Sigmoid colon (tissue), 4 donors: ENCODE data around the gene RPP14.

ENCODE experiments used
- EP300 ChIP-seq, 4 donors: sonication (generic); formaldehyde crosslinking; IDR thresholded peaks; one replicate each; pipeline ENCODE4 v1.6.1; 2017; ENCODE audit warnings: antibody characterized with exemption in 4 of 4
- POLR2A ChIP-seq, 2 donors: fragments of 450-650 bp; IDR thresholded peaks; one replicate each; pipeline ENCODE4 v1.6.1; 2016; ENCODE audit warnings: antibody characterized with exemption in 2 of 2, mild to moderate bottlenecking in 2 of 2, moderate library complexity in 2 of 2
- POLR2AphosphoS5 ChIP-seq, 4 donors: sonication (generic); formaldehyde crosslinking; IDR thresholded peaks; one replicate each; pipeline ENCODE4 v1.6.1; 2017; ENCODE audit warnings: antibody characterized with exemption in 4 of 4
- TF ChIP-seq, protein P1 (sequence below), 4 experiments: fragments of 450-650 bp in 3 of 4; fragments of 200-600 bp in 1 of 4; IDR thresholded peaks; one replicate each; pipeline ENCODE4 v1.5.1; 2016 to 2019; ENCODE audit warnings: antibody characterized with exemption in 4 of 4, mild to moderate bottlenecking in 3 of 4, moderate library complexity in 2 of 4

DNA sequence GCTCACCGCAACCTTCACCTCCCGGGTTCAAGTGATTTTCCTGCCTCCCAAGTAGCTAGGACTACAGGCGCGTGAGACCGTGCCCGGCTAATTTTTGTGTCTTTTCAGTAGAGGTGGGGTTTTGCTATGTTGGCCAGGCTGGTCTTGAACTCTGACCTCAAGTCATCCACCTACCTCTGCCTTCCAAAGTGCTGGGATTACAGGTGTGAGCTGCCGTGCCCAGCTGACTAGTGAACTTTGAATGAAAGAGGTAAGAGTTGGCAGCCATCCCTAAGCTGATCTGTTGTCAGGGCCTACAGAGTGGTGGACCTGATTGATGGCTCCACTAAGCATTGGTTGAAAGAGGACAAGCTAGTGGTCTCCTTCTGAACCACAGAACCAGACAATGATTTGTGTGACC, 41.9 kb downstream of the RPP14 start:
- TF ChIP-seq, protein P1, sequence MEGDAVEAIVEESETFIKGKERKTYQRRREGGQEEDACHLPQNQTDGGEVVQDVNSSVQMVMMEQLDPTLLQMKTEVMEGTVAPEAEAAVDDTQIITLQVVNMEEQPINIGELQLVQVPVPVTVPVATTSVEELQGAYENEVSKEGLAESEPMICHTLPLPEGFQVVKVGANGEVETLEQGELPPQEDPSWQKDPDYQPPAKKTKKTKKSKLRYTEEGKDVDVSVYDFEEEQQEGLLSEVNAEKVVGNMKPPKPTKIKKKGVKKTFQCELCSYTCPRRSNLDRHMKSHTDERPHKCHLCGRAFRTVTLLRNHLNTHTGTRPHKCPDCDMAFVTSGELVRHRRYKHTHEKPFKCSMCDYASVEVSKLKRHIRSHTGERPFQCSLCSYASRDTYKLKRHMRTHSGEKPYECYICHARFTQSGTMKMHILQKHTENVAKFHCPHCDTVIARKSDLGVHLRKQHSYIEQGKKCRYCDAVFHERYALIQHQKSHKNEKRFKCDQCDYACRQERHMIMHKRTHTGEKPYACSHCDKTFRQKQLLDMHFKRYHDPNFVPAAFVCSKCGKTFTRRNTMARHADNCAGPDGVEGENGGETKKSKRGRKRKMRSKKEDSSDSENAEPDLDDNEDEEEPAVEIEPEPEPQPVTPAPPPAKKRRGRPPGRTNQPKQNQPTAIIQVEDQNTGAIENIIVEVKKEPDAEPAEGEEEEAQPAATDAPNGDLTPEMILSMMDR (IDR thresholded peaks at IDR 0.05): no peak
- TF ChIP-seq POLR2A (IDR thresholded peaks at IDR 0.05): no peak
- TF ChIP-seq POLR2AphosphoS5 (IDR thresholded peaks at IDR 0.05): no peak
- TF ChIP-seq EP300 (IDR thresholded peaks at IDR 0.05): no peak
